Right atrium auricular region (tissue), 2 donors: Measurements from ENCODE around the gene NCKAP5. TPM values are rescaled to one million over a fixed set of nuclear protein-coding genes. Genes with fewer than 3 reads are reported as not detected.

Experiments
- DNase-seq: peaks from one replicate; pipeline ENCODE4 v3.0.0-alpha.2; 2019; ENCODE audit warnings: low spot score
- H3K27ac ChIP-seq, 2 donors: fragments of 200-600 bp; sonication (generic); 1 replicate in 1 of 2; 2 replicates in 1 of 2; pipeline ENCODE4 v1.5.1; 2016 to 2019
- H3K27me3 ChIP-seq, 2 donors: fragments of 200-600 bp; sonication (generic); one replicate each; pipeline versions ENCODE4 v1.5.1 to v1.6.0; 2017 to 2019
- H3K36me3 ChIP-seq: fragments of 200-600 bp; sonication (generic); one replicate; pipeline ENCODE4 v1.5.1; 2016
- H3K4me1 ChIP-seq, 2 donors: fragments of 200-600 bp; sonication (generic); one replicate each; pipeline versions ENCODE4 v1.5.1 to v1.6.0; 2017 to 2019
- H3K4me3 ChIP-seq, 2 donors: fragments of 200-600 bp; sonication (generic); 1 replicate in 1 of 2; 2 replicates in 1 of 2; pipeline ENCODE4 v1.5.1; 2017 to 2019; ENCODE audit warnings: mild to moderate bottlenecking in 1 of 2, moderate library complexity in 1 of 2
- H3K9me3 ChIP-seq, 2 donors: fragments of 200-600 bp; sonication (generic); one replicate each; pipeline ENCODE4 v1.5.1; 2019
- CTCF ChIP-seq, 2 donors: fragments of 200-600 bp; sonication (generic); IDR thresholded peaks; one replicate each; pipeline ENCODE4 v1.5.1; 2019; ENCODE audit warnings: antibody characterized with exemption in 2 of 2
- total RNA-seq, 2 donors: library from RNA; depleted of rRNA; stranded (reverse); fragments of >200 nt; gene quantifications; one replicate each; pipeline ENCODE4 v1.1.0, GENCODE V29; 2016

NCKAP5 gene
- total RNA-seq, 2 donors from 2014 or later: 3.6 to 5.4 TPM

DNA sequence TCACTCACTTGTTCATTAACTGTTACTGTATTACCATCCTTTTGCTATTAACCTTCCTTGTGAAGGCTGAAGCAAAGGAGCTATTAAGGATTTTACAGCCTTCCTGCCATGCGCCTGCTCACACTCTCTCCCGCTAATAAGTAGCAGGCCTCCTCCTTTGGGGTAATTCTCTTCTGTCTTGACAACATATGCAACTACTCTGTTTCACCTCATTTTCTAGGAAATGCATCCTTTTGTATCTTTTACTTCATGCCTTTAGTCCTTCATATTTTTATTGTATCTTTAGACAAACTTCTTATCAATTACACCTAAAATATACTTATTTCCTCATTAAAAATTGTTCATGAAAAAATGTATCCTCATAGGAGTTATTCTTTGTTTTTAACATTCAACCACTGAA lies 463.4 kb downstream of the NCKAP5 start:
- Histone ChIP-seq H3K27ac (no peak overlapping the region), H3K9me3 (no peaks in the 10 kb centered on the region), H3K27me3 (no peaks in the 10 kb centered on the region), H3K36me3 (no peaks in the 10 kb centered on the region), H3K4me3 (no peak overlapping the region), H3K4me1 (no peaks in the 10 kb centered on the region)
- DNase-seq: no peak
- no peak for TF ChIP-seq CTCF (IDR thresholded peaks at IDR 0.05)

GRCh38 chr2:133098787-133099186 lies 469.5 kb downstream of the NCKAP5 start:
- TF ChIP-seq CTCF (IDR thresholded peaks at IDR 0.05): no peak
- no peak for DNase-seq
- Histone ChIP-seq H3K36me3 (no peaks in the 10 kb centered on the region), H3K9me3 (no peaks in the 10 kb centered on the region), H3K27ac (no peak overlapping the region), H3K27me3 (no peaks in the 10 kb centered on the region), H3K4me1 (no peaks in the 10 kb centered on the region), H3K4me3 (no peak overlapping the region)

DNA sequence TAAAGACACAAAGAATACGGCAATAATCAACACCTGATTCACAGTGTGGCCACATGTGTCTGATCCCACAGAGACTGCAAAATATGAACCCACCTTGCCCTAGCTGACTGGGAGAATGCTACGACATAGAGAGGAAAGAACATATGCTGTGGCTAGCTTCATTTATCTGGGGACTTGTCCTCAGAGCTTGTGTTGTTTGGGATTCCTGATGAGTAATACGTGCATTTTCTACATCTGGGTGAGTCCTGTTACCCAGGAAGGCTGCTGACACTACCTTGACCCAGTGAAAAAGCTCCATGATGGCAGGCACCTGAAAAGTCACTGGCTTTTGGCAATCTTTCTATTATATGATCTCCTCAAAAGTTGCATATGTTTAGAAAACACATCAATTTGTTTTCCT lies 470.6 kb downstream of the NCKAP5 start:
- H3K36me3 ChIP-seq: no peaks in the 10 kb centered on the region
- TF ChIP-seq CTCF (IDR thresholded peaks at IDR 0.05): no peak
- no peak overlapping the region for H3K4me3 ChIP-seq
- H3K9me3 ChIP-seq: no peaks in the 10 kb centered on the region
- H3K4me1 ChIP-seq: no peaks in the 10 kb centered on the region
- H3K27ac ChIP-seq: no peak overlapping the region
- DNase-seq: no peak
- no peaks in the 10 kb centered on the region for H3K27me3 ChIP-seq

GRCh38 chr2:133092571-133092970 lies 475.7 kb downstream of the NCKAP5 start:
- H3K36me3 ChIP-seq: no peaks in the 10 kb centered on the region
- DNase-seq: no peak
- H3K27me3 ChIP-seq: no peaks in the 10 kb centered on the region
- no peak overlapping the region for H3K27ac ChIP-seq
- no peaks in the 10 kb centered on the region for H3K9me3 ChIP-seq
- TF ChIP-seq CTCF (IDR thresholded peaks at IDR 0.05): no peak
- no peaks in the 10 kb centered on the region for H3K4me1 ChIP-seq
- no peak overlapping the region for H3K4me3 ChIP-seq

- H3K27ac ChIP-seq: no peak overlapping the region
- H3K36me3 ChIP-seq: no peaks in the 10 kb centered on the region
- TF ChIP-seq CTCF (IDR thresholded peaks at IDR 0.05): no peak
- DNase-seq: no peak
- no peaks in the 10 kb centered on the region for H3K9me3 ChIP-seq
- no peak overlapping the region for H3K4me3 ChIP-seq
- no peaks in the 10 kb centered on the region for H3K27me3 ChIP-seq
- H3K4me1 ChIP-seq: no peaks in the 10 kb centered on the region
Measured at GRCh38 chr2:133090358-133090757, 477.9 kb downstream of the NCKAP5 start.

GRCh38 chr2:133086176-133086575 lies 482.1 kb downstream of the NCKAP5 start:
- DNase-seq: no peak
- H3K4me1 ChIP-seq: no peaks in the 10 kb centered on the region
- H3K4me3 ChIP-seq: no peak overlapping the region
- no peaks in the 10 kb centered on the region for H3K36me3 ChIP-seq
- H3K27ac ChIP-seq: no peak overlapping the region
- H3K27me3 ChIP-seq: no peaks in the 10 kb centered on the region
- H3K9me3 ChIP-seq: no peaks in the 10 kb centered on the region
- no peak for TF ChIP-seq CTCF (IDR thresholded peaks at IDR 0.05)
